Fibroblast of pulmonary artery (primary cell): ENCODE results near the gene LRRC17.
A peak's percentile ranks its signal among the peaks of the same experiment; 100 is the strongest.

Experiments used
- DNase-seq: peaks from one replicate; pipeline ENCODE4 v3.0.0-alpha.2; 2010; ENCODE audit warnings: low read depth
- H3K4me3 ChIP-seq: replicated peaks from 2 replicates; pipeline ENCODE4 v1.5.1; 2011; ENCODE audit warnings: low read depth, mild to moderate bottlenecking, control low read depth, low read length, moderate library complexity
- TF ChIP-seq, protein P1 (sequence below): IDR thresholded peaks from 2 replicates; pipeline ENCODE4 v1.5.1; 2011; ENCODE audit warnings: mild to moderate bottlenecking, control low read depth, low read length, inconsistent platforms; ENCODE audit errors: missing control alignments

Gene LRRC17

DNA sequence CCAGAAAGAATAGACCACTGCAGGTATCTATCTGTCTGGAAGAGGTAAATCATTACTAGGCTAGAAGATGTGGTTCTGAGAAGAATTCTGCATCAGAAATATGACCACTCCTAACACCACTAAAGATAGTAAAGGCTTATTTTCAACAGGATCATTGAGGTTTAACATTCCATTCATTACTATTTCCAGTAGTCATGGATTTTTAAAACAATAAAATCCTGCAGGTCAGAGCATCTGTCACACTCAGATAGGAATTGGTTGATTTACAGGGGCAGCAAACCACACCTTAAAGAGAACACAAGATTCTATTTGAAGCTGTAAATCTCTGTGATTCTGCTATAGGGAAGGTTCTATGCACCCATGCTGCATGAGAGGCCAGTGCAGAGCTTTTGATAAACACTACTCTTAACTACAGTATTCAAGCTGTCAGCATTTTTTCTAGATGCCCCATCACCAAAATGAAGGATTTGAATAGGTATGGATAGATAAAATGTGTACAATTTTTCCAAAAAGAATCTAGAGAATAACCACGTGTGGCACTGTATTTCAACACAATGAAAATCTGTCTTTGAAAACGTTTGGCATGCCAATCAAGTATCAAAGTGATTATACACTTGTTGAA lies 14.6 kb downstream of the LRRC17 start:
- no peak overlapping the region for H3K4me3 ChIP-seq
- DNase-seq: peak; percentile 11
- TF ChIP-seq, protein P1, sequence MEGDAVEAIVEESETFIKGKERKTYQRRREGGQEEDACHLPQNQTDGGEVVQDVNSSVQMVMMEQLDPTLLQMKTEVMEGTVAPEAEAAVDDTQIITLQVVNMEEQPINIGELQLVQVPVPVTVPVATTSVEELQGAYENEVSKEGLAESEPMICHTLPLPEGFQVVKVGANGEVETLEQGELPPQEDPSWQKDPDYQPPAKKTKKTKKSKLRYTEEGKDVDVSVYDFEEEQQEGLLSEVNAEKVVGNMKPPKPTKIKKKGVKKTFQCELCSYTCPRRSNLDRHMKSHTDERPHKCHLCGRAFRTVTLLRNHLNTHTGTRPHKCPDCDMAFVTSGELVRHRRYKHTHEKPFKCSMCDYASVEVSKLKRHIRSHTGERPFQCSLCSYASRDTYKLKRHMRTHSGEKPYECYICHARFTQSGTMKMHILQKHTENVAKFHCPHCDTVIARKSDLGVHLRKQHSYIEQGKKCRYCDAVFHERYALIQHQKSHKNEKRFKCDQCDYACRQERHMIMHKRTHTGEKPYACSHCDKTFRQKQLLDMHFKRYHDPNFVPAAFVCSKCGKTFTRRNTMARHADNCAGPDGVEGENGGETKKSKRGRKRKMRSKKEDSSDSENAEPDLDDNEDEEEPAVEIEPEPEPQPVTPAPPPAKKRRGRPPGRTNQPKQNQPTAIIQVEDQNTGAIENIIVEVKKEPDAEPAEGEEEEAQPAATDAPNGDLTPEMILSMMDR: no peak

DNA sequence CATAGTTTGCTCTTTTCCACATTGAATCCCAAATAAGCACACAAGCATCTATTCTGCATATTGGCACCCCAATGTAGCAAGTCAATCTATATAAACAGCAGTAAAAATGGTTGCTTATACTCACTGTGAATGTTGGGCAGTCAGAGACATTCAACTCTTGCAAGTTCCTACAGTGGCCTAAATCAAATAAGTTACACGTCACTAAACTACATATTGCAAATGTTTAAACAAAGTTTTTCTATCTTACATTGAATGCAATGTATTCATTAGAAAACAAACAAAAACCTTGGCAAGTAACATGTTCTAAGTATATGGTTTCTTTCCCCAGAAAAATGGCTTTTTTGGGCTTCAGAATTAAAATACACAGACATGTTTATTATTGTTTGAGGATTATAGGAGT lies 19.0 kb downstream of the LRRC17 start:
- no peak overlapping the region for H3K4me3 ChIP-seq
- TF ChIP-seq, protein P1: no peak
- DNase-seq: no peak

DNA sequence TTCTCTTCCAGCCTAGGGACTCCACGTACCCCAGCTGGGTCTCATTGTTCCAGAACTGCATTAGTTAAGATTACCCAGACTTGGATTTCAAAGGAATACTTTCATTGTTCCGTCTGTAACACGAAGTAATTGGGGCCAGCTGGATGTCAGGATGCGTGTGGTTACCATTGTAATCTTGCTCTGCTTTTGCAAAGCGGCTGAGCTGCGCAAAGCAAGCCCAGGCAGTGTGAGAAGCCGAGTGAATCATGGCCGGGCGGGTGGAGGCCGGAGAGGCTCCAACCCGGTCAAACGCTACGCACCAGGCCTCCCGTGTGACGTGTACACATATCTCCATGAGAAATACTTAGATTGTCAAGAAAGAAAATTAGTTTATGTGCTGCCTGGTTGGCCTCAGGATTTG lies 21.0 kb downstream of the LRRC17 start:
- TF ChIP-seq, protein P1: no peak
- DNase-seq: peak; percentile 99
- no peak overlapping the region for H3K4me3 ChIP-seq

DNA sequence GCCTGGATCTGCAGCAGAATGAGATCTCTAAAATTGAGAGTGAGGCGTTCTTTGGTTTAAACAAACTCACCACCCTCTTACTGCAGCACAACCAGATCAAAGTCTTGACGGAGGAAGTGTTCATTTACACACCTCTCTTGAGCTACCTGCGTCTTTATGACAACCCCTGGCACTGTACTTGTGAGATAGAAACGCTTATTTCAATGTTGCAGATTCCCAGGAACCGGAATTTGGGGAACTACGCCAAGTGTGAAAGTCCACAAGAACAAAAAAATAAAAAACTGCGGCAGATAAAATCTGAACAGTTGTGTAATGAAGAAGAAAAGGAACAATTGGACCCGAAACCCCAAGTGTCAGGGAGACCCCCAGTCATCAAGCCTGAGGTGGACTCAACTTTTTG lies 21.4 kb downstream of the LRRC17 start:
- TF ChIP-seq, protein P1: no peak
- peak; percentile 72 for DNase-seq
- H3K4me3 ChIP-seq: peak overlapping the region; percentile 13

DNA sequence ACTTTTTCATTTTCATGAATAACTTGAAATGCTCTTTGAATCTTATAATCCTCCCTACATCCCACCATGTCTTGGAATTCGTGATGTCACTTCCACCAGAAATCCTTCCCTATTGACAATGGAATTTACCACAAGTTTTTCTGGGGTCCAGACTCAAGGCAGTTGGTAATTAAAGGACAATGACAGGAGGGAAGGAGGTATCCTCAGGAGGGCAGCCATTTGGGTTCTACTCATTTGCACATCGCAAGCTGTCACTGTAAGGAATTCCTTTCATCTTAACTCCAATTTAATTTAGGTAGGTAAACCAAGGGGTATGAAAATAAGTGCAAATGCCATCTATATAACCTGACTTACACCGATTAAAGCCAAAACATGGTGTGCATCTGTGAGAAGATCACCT lies 21.9 kb downstream of the LRRC17 start:
- peak; percentile 66 for DNase-seq
- peak overlapping the region; percentile 21 for H3K4me3 ChIP-seq
- TF ChIP-seq, protein P1: no peak

DNA sequence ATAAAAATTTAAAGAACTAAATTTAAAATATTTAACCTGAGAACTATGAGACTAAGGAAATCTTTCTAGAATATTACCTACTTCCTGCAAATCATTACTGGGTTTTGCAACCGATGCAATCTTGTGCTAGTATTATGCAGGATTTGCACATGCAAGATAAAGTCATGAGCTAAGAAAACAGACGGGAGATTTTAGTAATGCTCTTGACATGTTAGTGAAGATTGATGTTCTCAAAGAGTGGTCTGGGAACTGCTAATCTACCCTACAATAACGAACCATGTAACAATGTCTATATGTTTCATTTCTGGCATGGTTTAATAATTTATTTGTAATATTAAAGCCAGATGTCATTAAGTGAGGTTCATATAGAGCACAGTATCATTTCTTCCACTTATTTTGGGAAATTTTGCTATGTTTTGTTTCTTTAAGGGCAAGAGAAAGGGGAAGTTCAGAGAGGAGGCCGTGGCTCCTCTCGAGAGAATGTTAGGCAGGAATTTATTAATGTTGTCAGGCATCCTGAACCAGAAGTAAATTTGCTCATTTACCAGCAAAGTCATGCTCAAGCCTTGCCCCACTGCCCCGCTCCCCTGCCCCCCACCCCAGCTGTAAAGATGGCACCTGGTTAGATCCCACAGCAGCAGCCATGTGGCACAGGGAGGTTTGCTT lies 22.8 kb downstream of the LRRC17 start:
- peak; percentile 83 for DNase-seq
- peak overlapping the region; percentile 21 for H3K4me3 ChIP-seq
- TF ChIP-seq, protein P1: no peak

DNA sequence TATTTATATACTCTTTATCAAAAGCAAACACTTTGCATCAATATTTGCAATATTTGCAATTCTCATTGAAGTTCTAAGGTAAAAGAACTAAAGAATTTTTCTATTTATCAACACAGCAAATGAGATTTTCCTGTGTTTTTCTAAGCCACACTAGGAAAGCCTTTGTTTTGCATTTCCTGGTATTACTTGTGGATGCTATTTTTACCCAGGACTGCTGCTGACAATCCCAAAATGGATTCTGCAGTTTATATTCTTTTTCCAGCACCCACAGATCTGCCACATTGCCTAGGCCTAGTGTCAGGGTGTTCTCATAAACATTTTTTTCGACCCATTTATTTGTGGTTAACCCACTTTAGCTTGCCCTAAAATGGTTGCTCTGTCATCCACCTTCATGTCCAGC lies 25.9 kb downstream of the LRRC17 start:
- DNase-seq: no peak
- no peak overlapping the region for H3K4me3 ChIP-seq
- TF ChIP-seq, protein P1: no peak
